Activated CD4-positive, alpha-beta T cell treated with anti-CD3 and anti-CD28 coated beads, Interleukin-2, amount 50 U/mL, for 24 hours (primary cell): Measurements from ENCODE around the gene SLC12A7.

Experiments
- DNase-seq, 2 donors: peaks; one replicate each; pipeline ENCODE4 v3.0.0-alpha.2; 2020; ENCODE audit warnings: low read depth in 1 of 2, low spot score in 1 of 2

The SLC12A7 gene

DNA sequence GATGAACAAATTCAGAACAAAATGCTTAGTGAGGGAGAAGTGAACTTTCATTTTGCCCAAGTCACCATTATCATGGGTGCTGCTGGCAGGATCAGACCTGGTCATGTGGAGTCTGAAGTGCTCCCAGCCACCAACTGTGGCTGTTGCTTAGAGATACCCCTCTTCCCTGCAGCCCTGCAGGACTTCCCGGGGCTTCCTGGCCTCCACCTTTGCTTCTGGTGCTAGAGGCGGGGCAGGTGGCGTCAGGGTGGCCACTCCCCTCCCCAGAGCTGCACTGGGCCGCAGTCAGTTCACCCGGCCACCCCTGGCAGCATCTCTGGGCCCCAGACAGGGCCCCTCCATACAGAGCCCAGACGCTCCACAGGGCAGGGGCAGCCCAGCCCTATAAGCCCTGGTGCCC, 30.0 kb upstream of the SLC12A7 start:
- no peak for DNase-seq

DNA sequence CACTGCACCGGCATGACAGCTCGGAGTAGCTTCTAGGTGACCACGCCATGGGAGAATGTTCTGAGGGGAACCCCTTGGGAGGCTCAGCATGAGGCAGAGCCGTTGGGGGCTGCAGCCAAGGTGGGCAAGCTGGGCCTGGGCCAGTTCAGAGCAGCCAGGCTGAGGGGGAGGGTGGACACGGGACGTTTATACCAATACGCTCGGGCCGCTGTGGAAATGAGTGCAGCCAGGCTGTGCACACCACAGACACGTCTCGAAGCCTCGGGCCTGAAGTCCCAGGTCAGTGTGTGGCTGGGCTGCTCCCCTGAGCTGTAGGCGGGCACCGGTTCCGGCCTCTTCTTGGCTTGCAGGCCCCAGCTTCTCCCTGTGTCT, 28.9 kb upstream of the SLC12A7 start:
- DNase-seq, result no peak

DNA sequence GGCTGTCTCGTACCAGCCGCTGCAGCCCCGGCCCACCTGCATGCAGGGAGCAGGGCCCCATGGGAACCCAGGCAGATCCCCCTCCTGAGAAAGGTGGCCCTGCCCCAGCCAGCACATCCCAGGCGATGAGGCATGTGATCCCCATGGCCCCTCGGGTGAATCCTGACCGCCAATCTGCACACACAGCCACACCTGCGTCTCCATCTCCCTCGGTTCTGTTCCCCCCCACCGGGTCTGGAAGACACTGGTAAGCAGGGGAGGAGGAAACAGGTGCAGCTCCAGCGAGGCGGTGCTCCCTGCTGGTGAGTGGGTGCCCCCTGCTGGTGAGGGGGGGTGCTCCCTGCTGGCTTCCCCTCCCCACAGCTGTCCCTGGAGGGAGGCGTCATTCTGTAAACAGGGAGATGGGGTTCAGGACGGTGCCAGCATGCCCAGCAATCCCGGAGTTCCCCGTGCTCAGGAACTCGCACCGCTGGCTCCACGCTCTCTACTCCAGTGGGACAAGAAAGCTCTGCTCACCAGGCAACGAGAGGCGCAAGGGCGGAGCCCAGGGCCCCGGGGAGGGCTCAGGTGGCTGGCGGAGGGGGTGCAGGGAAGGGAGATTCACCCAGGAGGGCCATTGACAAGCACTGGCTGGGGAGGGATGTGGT, 28.4 kb upstream of the SLC12A7 start:
- DNase-seq, result peak; percentile 53 to 68

DNA sequence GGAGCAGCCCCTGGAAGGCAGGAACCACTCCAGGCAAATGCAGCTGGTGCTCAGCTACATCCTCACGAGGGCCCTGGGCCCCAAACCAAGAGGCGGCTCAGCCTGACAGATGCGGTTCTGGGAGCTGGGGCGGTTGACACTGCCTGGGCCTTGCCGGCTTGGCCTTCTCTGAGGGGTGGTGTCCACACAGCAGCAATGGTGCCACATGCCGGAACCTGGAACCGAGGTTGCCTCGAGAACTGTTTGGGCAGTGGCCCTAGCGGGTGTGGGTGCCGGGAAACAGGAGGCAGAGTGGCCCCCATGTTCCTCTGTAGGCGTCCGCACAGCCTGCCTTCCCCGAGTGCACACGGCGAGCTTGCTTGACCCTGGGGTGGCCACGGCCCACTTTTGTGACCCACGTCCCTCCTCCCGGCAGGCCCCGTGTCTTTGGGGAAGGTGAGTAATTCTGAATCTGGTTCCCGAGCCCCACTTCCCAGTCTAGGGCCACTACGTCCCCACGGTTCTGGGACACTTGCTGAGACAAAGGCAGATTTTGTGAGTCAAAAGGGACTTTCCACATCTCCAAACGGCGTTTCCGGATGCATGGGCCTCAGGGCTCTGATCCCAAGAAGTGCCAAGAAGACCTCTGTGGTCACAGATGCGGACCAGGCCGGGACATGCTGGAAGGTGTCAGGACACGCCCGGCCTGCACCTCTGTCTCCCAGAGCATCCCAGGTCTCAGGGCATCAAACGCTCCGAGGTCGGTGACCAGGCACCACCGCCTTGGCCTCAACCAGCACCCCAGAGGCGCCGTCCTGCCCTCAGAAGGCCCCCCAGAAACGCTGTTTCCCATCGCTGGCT, 27.7 kb upstream of the SLC12A7 start:
- no peak for DNase-seq

DNA sequence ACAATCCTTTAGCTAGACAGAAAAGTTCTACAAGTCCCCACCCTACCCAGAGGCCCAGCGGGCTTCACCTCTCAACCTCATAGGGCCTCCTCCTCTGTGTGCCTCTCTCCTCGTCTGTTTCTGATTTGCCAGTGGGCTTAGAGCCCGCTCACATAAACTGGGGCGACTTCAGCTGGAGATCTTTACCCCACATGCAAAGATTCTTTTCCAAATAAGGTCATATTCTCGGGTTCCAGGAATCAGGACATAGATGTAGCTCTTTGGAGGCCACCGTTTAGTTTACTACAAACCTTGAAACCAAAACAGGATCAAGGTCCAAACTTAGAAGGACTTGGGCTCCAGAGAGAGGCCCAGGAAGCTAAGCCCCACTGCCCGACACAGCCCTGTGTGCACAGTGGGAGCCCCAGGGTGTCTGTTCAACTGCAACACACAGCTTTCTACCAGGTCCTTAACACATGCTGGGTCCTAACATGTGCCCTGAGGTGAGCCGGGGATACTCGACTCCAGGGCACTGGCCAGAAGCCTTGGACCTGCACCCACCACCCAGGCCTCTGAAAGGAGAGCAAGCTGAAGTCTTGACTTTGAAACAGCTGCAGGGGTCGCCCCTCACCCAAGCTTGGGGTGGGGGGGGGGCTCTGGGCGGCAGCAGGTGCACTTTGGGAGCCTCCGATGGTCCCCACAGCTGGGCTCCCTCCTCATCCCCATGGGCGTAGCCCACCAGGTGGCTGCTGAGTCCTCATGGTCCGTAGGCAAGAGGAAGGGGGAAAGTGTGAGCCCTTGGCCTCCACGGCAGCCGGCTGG, 26.8 kb upstream of the SLC12A7 start:
- no peak for DNase-seq

DNA sequence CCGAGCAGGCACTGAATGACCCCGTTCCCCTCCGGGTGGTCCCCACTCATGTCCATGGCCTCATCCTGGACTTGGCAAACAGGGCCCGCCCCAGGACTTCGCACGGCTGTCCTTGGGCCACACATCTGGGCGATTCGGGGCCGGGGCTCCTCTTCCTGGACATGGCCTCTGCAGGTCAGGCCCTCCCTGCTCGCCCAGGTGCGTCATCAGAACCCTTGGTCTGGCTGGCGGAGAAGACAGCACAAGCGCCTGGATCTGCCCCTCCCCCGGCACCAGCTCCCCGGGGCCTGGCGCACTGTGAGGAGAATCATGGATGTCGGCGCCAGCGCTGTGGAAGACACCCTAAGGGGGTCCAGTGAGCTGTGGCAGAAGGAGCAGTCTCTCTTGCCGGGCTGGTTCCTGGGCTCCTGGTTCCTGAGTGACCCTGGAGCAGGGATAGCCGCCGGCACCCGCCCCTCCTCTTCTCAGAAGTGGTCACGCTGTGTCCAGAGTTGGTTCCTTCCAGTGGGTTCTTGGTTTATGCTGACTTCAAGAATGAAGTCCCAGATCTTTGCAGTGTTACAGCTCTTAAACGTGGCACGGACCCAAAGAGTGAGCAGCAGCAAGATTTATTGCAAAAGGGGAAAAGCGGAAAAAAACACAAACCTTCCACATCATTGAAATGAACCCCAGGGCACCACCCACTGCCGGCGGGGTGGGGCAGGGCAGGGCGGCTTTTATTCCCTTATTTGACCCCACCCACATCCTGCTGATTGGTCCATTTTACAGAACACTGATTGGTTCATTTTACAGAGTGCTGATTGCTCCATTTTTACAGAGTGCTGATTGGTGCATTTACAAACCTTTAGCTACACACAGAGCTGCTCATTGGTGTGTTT, 25.9 kb upstream of the SLC12A7 start:
- no peak for DNase-seq

DNA sequence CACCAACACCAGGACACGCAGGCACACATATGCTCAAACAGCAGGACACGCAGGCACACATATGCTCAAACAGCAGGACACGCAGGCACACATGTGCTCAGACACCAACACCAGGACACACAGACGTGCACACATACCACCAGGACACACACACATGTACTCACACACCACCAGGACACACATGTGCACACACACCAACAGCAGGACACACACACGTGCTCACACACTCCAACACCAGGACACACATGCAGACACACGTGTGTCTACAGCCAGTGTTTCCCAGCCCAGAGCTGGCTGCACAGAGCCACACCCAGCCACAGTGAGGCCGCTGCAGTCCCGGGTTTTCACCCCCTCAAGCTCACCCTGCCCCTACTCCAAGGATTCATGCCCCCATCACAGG, 25.0 kb upstream of the SLC12A7 start:
- DNase-seq, result no peak

DNA sequence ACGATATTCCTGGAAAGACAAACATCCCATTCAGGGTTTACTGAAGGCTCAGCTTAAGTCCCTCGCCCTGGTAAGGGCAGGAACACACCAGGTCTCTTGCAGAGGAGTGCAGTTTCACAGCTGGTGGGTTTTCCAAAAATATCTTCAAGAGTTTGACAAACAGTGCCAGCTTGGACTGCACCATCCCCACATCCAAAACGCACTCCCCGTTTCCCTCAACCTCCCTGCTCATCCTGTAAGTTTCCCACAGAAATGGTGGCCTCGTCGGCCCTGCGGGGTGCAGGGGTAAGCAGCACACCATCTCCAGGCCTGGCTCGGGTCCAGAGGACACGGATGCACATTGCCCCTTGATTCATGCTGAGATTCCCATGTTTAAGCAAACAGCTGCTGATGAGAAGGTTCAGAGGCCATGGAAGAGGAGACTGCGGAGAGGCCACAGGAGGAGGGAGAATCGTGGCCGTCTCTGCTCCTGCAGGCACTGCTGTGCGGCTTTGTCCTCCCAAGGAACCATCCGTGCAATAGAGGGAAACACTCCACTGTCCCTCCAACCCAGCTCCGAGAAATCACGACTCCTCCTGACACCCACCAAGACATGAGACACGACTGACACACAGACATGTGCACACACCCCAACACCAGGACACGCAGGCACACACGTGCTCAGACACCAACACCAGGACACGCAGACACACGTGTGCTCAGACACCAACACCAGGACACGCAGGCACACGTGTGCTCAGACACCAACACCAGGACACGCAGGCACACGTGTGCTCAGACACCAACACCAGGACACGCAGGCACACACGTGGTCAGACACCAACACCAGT, 24.0 kb upstream of the SLC12A7 start:
- no peak for DNase-seq

DNA sequence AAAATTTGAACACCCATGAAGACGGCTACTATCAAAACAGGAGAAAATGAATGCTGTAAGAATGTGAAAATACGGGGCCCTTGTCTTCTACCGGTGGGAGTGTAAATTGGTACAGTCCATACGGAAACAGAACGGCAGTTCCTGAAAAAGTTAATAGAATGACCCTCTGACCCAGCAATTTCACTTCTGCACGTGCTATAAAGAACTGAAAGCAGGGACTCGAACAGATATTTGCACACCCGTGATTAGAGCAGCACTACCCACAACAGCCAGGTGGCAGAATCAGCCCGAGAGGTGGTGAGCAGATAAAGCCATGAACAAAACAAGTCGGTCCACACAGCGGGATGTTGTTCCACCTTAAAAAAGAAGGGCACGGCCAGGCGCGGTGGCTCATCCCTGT, 22.6 kb upstream of the SLC12A7 start:
- no peak for DNase-seq

DNA sequence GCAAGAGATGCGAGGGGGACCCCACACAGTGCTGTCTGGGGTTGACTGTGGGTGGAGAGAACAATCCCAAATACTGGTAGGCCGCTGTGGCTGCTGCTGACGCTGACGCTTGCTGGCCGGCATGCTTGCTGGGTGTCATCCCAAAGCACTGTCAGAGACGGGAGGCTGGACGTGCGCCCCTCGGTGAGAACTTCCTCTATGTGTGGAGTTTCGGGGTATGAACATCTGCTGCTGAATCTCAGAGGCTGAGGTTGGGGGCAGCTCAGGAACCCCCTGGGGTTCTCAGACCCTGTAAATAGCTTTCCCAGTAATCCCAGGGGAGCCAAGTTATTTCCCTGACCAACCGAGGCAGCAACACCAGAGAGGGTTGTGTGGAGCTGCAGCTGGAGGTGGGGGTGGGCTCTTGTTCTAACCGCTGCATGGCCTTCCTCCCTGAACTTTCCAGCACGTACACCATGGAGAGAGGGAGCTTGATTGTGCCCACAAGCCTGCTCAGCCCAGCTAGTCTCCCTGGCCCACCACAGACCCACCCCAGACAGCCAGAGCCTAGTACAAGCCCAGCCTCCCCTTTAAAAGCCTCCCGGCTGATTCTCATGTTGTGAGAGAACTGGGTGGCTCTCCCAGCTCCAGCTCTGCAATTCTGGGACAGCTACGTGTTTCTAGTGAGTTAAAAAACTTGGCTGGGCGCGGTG, 21.8 kb upstream of the SLC12A7 start:
- no peak for DNase-seq

DNA sequence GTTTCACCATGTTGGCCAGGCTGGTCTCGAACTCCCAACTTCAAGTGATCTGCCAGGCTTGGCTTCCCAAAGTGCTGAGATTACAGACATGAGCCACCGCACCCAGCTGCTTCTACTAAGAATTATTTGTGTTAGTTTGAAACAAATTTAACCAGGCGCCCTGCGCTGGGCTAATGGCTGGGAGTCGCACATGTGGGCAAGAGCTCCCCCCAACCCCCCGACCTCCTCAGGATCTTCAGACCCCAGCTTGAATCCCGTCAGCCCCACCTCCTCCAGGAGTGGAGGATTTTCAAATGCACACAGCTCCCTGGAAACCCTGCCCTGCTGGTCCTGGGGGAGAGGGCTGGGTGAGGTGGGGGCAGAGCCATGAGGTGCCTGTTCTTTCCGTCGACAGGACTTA, 21.2 kb upstream of the SLC12A7 start:
- DNase-seq, result no peak

DNA sequence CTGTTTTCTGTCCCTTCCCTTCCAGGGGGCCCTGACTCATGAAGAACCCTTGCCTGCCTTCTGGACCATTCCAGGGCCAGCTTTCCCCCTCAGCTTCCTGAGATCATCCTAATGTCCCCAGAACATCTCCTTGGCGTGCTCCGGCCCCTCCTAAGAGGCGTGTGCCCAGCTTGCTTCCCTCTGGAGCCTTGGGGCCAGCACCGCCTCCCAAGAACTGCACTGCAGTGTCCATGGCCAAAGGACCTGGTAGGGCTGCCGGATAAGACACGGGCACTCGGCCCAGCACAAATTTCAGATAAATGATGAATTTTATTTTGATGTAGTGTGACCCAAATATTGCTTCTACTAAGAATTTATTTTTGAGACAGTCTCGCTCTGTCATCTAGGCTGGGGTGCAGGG, 20.7 kb upstream of the SLC12A7 start:
- no peak for DNase-seq

DNA sequence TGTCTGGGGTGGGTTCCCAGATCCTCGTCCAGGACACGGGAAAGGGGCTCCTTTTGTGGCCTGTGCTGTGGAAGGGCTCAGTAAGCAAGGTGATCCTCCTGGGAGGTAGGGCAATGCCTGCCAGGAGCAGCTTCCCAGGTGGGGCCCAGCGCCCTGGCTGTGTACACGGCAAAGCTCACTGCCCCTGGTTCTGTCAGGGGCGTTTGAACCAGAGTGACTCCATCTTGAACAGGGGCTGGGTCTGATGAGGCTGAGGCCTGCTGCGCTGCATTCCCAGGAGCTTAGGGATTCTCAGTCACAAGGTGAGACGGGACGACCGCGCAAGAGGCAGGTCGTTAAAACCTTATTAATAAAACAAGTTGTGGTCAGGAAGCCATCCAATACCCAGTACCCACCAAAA, 19.9 kb upstream of the SLC12A7 start:
- no peak for DNase-seq

DNA sequence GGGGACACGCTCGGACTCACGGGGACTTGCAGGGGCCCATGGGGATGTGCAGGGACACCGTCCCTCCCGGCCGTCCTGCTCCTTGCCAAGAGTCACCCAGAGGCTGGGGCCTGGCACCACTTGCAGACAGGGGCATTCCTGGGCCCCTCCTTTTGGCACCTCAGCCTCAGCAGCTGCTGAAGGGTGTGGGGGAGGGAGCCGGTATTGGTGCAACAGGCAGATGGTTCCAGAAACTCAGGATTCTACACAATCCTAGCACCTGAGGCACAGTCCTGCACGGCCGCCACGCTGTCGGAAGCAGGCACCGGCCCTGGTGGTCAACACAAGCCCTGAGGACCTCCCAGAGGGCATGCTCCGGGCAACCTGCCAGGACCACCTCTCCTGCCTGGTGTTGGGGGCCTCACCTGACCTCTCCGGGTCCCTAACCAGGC, 19.3 kb upstream of the SLC12A7 start:
- no peak for DNase-seq

DNA sequence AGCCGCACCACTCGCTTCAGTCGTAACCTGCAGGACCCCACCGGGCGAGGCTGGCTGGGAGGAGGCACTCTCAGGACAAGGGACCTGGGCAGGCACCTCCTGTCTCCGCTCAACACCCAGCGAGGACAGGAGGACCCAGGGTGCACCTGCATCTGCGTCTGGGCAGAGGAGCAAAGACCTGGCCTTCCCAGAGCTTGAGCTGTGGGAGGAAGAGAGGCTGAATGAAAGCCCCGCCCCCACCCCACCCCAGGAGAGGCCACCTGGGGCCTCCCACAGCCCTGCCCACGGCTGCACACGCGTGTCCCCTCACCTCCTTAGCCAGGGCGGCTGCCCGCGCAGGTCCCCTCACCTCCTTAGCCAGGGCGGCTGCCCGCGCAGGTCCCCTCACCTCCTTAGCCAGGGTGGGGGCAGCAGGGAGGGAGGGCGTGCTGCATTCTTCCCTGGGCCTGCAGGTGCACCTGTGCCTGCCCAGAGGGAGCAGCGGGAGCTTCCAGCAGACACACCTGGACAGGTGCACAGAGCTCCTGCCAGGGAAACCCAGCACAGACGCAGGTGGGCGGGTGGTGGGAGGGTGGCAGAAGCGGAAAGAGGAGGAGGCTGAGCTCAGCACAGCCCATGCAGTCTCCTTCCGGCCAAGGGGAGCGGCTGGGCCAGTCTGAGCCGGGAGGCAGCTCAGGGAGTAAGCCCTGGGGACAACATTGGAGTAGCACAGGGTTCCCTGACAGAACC, 18.5 kb upstream of the SLC12A7 start:
- DNase-seq, result no peak

DNA sequence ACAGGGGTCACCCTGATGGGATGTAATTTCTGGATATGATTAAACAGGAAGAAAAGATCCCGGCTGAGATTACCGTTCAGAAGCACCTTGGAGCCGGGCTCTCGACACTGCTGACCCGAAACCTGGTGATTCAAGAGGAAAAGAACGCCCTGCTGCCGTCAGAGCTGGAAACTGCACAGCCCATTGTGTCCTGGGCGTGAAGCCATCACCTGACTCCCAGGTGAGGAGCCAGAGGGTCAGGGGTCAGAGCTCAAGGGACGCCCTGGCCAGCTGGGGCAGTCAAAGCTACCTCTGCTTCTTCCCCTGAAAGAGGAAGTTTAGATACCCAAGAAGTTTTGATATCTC, 17.8 kb upstream of the SLC12A7 start:
- DNase-seq, result no peak

DNA sequence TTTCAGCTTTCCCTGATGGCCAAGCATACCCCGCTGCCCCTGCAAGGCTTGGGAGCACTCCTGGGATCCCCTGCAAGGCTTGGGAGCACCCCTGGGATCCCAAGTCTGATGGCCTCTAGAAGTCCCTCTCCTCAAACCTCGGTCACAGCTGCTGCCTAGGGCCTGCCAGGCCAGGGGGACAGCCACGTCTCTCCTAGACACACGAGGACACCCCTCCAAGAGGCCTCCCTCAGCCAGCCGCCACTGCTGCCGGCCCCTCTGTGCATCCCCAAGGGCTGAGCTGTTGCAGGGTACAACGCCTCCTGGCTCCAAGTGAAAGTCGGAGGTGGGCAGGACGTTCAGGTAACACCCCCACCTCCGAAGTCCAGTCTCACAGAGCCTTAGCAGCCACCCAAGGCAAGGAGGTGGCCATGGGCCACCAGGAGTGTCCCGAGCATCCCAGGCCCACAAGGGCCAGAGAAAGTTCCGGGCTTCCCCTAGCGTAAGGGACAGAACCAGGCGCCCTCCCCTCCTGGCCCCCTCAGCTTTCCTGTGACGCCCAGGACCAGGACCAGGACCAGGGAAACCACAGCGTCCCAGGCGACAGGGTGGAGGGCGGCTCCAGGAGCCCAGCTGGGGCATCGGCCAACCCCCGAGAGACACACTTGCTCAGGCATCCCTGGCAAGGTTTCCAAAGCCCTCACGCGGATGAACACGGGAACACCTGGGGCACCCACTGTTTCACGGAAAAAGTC, 17.3 kb upstream of the SLC12A7 start:
- no peak for DNase-seq
